SK-N-MC (cell line): Measurements from ENCODE around the gene DNAJB6.

Experiments
- EZH2 ChIP-seq: fragments of 200-600 bp; sonication (generic); IDR thresholded peaks from one replicate; pipeline ENCODE4 v1.6.1; 2017; ENCODE audit warnings: antibody characterized with exemption
- FOXP2 ChIP-seq: optimal IDR thresholded peaks from 2 replicates; pipeline ENCODE3; 2011; ENCODE audit warnings: mild to moderate bottlenecking, moderate library complexity; ENCODE audit not compliant: insufficient read depth; ENCODE audit errors: extremely low read length, control extremely low read depth
- POLR2AphosphoS5 ChIP-seq: IDR thresholded peaks from 2 replicates; pipeline ENCODE4 v1.6.1; 2012; ENCODE audit warnings: mild to moderate bottlenecking, low read depth, low read length, borderline replicate concordance

GRCh38 chr7:157432541-157432956, 95.7 kb downstream of the DNAJB6 start:
- TF ChIP-seq EZH2: no peak
- no peak for TF ChIP-seq FOXP2
- TF ChIP-seq POLR2AphosphoS5: no peak
